Naive thymus-derived CD4-positive, alpha-beta T cell (primary cell): ENCODE results near the gene METAP2. TPM values are rescaled to one million over a fixed set of nuclear protein-coding genes. Genes with fewer than 3 reads are reported as not detected.
A peak's percentile ranks its signal among the peaks of the same experiment; 100 is the strongest.

Source experiments
- ATAC-seq: fragments of 150-1000 bp; cut with Tn5 transposase; 2 replicates; pipeline ENCODE4 v1.10.0; 2021; ENCODE audit warnings: mild to moderate bottlenecking, moderate library complexity
- CTCF ChIA-PET: fragments of 350-600 bp; sonication (Branson Sonifier 250); formaldehyde crosslinking; loops from one replicate; lab custom pipeline; 2021; ENCODE audit warnings: antibody characterized with exemption; lab: Charles Lee
- POLR2A ChIA-PET: fragments of 350-600 bp; sonication (Branson Sonifier 250); formaldehyde crosslinking; loops from one replicate; lab custom pipeline; 2021; ENCODE audit warnings: antibody characterized with exemption, inconsistent platforms; lab: Charles Lee
- DNase-seq, 9 donors: peaks; one replicate each; pipeline versions ENCODE4 v3.0.0 to v3.0.0-alpha.2; 2020 to 2022; ENCODE audit warnings: mixed read lengths in 1 of 9
- H3K27ac ChIP-seq: one replicate; pipeline ENCODE4 v1.7.0; 2013; ENCODE audit warnings: mild to moderate bottlenecking, low read depth, low read length, moderate library complexity
- H3K27me3 ChIP-seq, 2 donors: one replicate each; pipeline ENCODE4 v1.7.0; 2013; ENCODE audit warnings: low read length in 2 of 2, mild to moderate bottlenecking in 2 of 2, moderate library complexity in 2 of 2; ENCODE audit not compliant: control insufficient read depth in 2 of 2, insufficient read depth in 2 of 2
- H3K36me3 ChIP-seq, 3 experiments: 1 replicate in 2 of 3; 2 replicates in 1 of 3; pipeline ENCODE4 v1.7.0; 2013; ENCODE audit warnings: low read length in 3 of 3, mild to moderate bottlenecking in 3 of 3, moderate library complexity in 1 of 3; ENCODE audit not compliant: insufficient read depth in 3 of 3, control insufficient read depth in 2 of 3
- H3K4me1 ChIP-seq, 2 donors: one replicate each; pipeline ENCODE4 v1.7.0; 2013; ENCODE audit warnings: low read length in 2 of 2, mild to moderate bottlenecking in 2 of 2, moderate library complexity in 1 of 2; ENCODE audit not compliant: control insufficient read depth in 2 of 2, insufficient read depth in 2 of 2
- H3K4me3 ChIP-seq: 2 replicates; pipeline ENCODE4 v1.7.0; 2013; ENCODE audit warnings: mild to moderate bottlenecking, low read length
- H3K9me3 ChIP-seq, 3 experiments: 1 replicate in 2 of 3; 2 replicates in 1 of 3; pipeline ENCODE4 v1.7.0; 2013; ENCODE audit warnings: low read length in 3 of 3; ENCODE audit not compliant: control insufficient read depth in 2 of 3
- H3K27ac Mint-ChIP-seq, 9 donors: one replicate each; pipeline ENCODE4 v1.8.0; 2020 to 2022; ENCODE audit warnings: mixed read lengths in 9 of 9, mild to moderate bottlenecking in 8 of 9, moderate library complexity in 5 of 9, inconsistent platforms in 2 of 9
- H3K27me3 Mint-ChIP-seq, 5 donors: one replicate each; pipeline ENCODE4 v1.8.0; 2021 to 2022; ENCODE audit warnings: mixed read lengths in 5 of 5, mild to moderate bottlenecking in 1 of 5
- H3K36me3 Mint-ChIP-seq, 5 donors: one replicate each; pipeline ENCODE4 v1.8.0; 2020 to 2022; ENCODE audit warnings: mixed read lengths in 5 of 5, mild to moderate bottlenecking in 3 of 5, inconsistent platforms in 1 of 5
- H3K4me1 Mint-ChIP-seq, 7 donors: one replicate each; pipeline ENCODE4 v1.8.0; 2020 to 2022; ENCODE audit warnings: mixed read lengths in 7 of 7, mild to moderate bottlenecking in 3 of 7, inconsistent platforms in 1 of 7
- H3K4me3 Mint-ChIP-seq, 10 donors: one replicate each; pipeline ENCODE4 v1.8.0; 2020 to 2022; ENCODE audit warnings: mild to moderate bottlenecking in 10 of 10, mixed read lengths in 10 of 10, moderate library complexity in 6 of 10, inconsistent platforms in 2 of 10
- H3K9me3 Mint-ChIP-seq, 11 donors: one replicate each; pipeline ENCODE4 v1.8.0; 2020 to 2022; ENCODE audit warnings: mixed read lengths in 11 of 11, mild to moderate bottlenecking in 4 of 11, inconsistent platforms in 1 of 11, moderate library complexity in 1 of 11
- intact Hi-C, 2 donors: fragments of 100-400 bp; cut with micrococcal nuclease; formaldehyde crosslinking; loops; one replicate each; pipeline ENCODE4 v1.15.1; 2023
- polyA plus RNA-seq, 2 donors: library from polyadenylated mRNA; unstranded; fragments of 300-500 nt; fragmentation: Illumina TruSeq; gene quantifications; one replicate each; pipeline ENCODE4 v1.2.3, GENCODE V29; 2021
- total RNA-seq, 6 experiments: library from RNA in 5 of 6; stranded (reverse) in 5 of 6; gene quantifications; 1 replicate in 5 of 6; 2 replicates in 1 of 6; pipeline ENCODE4 v1.2.3 and lab custom pipeline; 2021 to 2026

Gene METAP2
- total and polyA plus RNA-seq, 7 experiments from 2014 or later = 37.8 to 79.9 (median 50.2) TPM

GRCh38 chr12:95470300-95470699, 3.7 kb upstream of the METAP2 start:
- Mint-ChIP-seq H3K36me3 (peaks cover 0 to 6% (median 1%) of the 10 kb centered on the region in 5 donors), H3K4me3 (peak overlapping the region in 1 of 10 donors; percentile 0), H3K4me1 (peaks cover 5 to 33% (median 21%) of the 10 kb centered on the region in 7 donors), H3K9me3 (no peaks in the 10 kb centered on the region), H3K27me3 (no peaks in the 10 kb centered on the region), H3K27ac (peak overlapping the region in 3 of 9 donors; percentile 2 to 66 (median 3))
- no peak for ATAC-seq
- H3K4me3 ChIP-seq = no peak overlapping the region
- no peaks in the 10 kb centered on the region for H3K27me3 ChIP-seq
- DNase-seq = no peak
- no peak overlapping the region for H3K27ac ChIP-seq
- H3K9me3 ChIP-seq = no peaks in the 10 kb centered on the region
- H3K36me3 ChIP-seq = peaks cover 0 to 8% (median 0%) of the 10 kb centered on the region in 3 experiments
- CTCF ChIA-PET = interaction anchor here (0.7 kb wide), 1 partner anchor 39 kb away, joined by 3 read pairs; no protein-coding TSS in a partner anchor
- intact Hi-C loops = loop anchor here (5.0 to 10.0 kb wide), 6 partner anchors 353 to 1898 kb away; partner anchors contain the start of genes CEP83 (in 1 of the 2), LTA4H (in 1 of the 2) and SOCS2 (in 1 of the 2)
- POLR2A ChIA-PET = no interaction called here
- peaks cover 7 to 17% of the 10 kb centered on the region in 2 donors for H3K4me1 ChIP-seq

DNA sequence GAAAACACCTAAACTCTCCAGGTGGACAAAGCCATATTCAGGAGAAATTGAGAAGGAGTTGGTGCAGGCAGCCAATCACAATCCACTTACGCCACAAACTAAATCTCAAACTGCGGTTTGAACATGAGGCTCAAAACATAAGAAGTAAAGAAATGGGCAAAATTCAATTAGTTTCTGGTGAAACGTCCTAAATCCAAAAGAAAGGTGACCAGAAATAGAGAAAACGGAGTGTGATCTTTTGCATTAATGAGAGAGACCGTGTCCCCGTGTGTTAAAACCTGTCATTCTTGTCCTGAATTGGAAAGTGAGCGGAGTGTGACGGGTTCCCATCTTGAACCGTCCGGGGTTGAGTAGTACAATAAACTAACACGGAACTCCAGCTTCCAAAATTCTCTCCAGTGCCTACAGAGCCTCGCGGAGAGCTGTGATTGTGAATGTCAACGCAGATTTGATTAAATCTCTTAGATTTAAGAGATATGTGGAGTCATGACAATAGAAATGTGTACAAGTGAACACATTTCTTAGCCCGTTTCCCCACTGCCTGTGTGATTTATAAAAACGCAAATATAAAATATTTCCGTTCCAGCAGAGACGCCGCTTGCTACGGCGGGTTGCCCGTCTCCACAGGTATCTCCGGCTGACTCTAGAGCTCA, 595 bp upstream of the METAP2 start:
- POLR2A ChIA-PET = interaction anchor here (0.6 to 3.0 kb wide), 31 partner anchors 11 to 1796 kb away, joined by 3 to 25 read pairs (median 4); partner anchors contain the start of genes AMDHD1, CRADD, FGD6 and LTA4H
- ATAC-seq = peak; percentile 60
- no peaks in the 10 kb centered on the region for H3K27me3 ChIP-seq
- H3K4me3 ChIP-seq = peak overlapping the region; percentile 81
- H3K36me3 Mint-ChIP-seq = peaks cover 10 to 25% (median 17%) of the 10 kb centered on the region in 5 donors
- peak overlapping the region; percentile 92 for H3K27ac ChIP-seq
- peak overlapping the region; percentile 96 to 100 (median 99) for H3K4me3 Mint-ChIP-seq
- H3K4me1 Mint-ChIP-seq = peaks cover 25 to 63% (median 48%) of the 10 kb centered on the region in 7 donors
- peaks cover 0 to 25% (median 0%) of the 10 kb centered on the region in 3 experiments for H3K36me3 ChIP-seq
- peak in 3 of 9 donors; percentile 32 to 63 (median 54) for DNase-seq
- peak overlapping the region; percentile 95 to 100 (median 99) for H3K27ac Mint-ChIP-seq
- intact Hi-C loops = loop anchor here (1.0 to 10.0 kb wide), 9 partner anchors 45 to 1901 kb away; partner anchors contain the start of genes AMDHD1 (in 1 of the 2), CCDC38 (in 1 of the 2), CEP83 (in 1 of the 2) and LTA4H (in 1 of the 2)
- no peaks in the 10 kb centered on the region for H3K27me3 Mint-ChIP-seq
- no peaks in the 10 kb centered on the region for H3K9me3 Mint-ChIP-seq
- no peaks in the 10 kb centered on the region for H3K9me3 ChIP-seq
- peaks cover 10 to 34% of the 10 kb centered on the region in 2 donors for H3K4me1 ChIP-seq
- CTCF ChIA-PET = interaction anchor here (0.6 to 1.5 kb wide), 6 partner anchors 46 to 400 kb away, joined by 3 read pairs; partner anchors contain the start of genes FGD6, NR2C1 and VEZT

- intact Hi-C loops = loop anchor here (1.0 to 10.0 kb wide), 18 partner anchors 11 to 1902 kb away; partner anchors contain the start of genes FGD6 (in 2 of the 2), LTA4H (in 2 of the 2), NDUFA12 (in 2 of the 2) and NR2C1 (in 2 of the 2)
- Histone ChIP-seq H3K9me3 (no peaks in the 10 kb centered on the region), H3K4me1 (peaks cover 11 to 42% of the 10 kb centered on the region in 2 donors), H3K27me3 (no peaks in the 10 kb centered on the region), H3K27ac (peak overlapping the region; percentile 92), H3K36me3 (peaks cover 0 to 34% (median 0%) of the 10 kb centered on the region in 3 experiments), H3K4me3 (peak overlapping the region; percentile 81)
- peak overlapping the region; percentile 96 to 100 (median 99) for H3K4me3 Mint-ChIP-seq
- ChIA-PET CTCF (interaction anchor here (0.5 to 1.5 kb wide), 2 partner anchors 401 to 1057 kb away, joined by 3 read pairs; partner anchors contain the start of gene NR2C1), POLR2A (interaction anchor here (0.6 to 2.8 kb wide), 12 partner anchors 9 to 402 kb away, joined by 3 to 25 read pairs (median 4); partner anchors contain the start of genes FGD6, NR2C1 and VEZT)
- peaks cover 35 to 76% (median 61%) of the 10 kb centered on the region in 7 donors for H3K4me1 Mint-ChIP-seq
- peak overlapping the region; percentile 95 to 100 (median 99) for H3K27ac Mint-ChIP-seq
- peak in 2 of 9 donors; percentile 3 to 20 for DNase-seq
- no peaks in the 10 kb centered on the region for H3K27me3 Mint-ChIP-seq
- no peaks in the 10 kb centered on the region for H3K9me3 Mint-ChIP-seq
- ATAC-seq = no peak
- peaks cover 10 to 32% (median 24%) of the 10 kb centered on the region in 5 donors for H3K36me3 Mint-ChIP-seq
Observed at GRCh38 chr12:95474660-95474958, 657 bp downstream of the METAP2 start.

DNA sequence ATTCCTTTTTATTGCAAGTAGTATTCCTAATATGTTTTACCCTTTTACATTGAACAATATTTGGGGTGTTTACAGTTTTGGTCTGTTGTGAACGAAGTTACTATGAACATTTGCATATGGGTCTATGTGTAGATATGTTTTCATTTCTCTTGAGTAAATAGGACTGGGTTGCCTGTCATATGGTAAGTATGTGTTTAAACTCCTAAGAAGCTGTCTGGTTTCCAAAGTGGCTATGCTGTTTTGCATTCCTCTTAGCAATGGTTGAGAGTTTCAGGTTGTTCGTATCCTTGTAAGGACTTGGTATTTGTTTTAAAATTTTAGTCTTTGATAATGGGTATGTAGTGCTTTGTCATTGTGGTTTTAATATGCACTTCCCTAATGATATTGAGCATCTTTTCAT, 6.3 kb downstream of the METAP2 start:
- ChIA-PET CTCF (no interaction called here), POLR2A (no interaction called here)
- intact Hi-C loops = no loop called here
- Histone ChIP-seq H3K36me3 (peaks cover 0 to 43% (median 0%) of the 10 kb centered on the region in 3 experiments), H3K4me3 (no peak overlapping the region), H3K4me1 (peaks cover 23 to 39% of the 10 kb centered on the region in 2 donors), H3K27ac (no peak overlapping the region), H3K9me3 (no peaks in the 10 kb centered on the region), H3K27me3 (no peaks in the 10 kb centered on the region)
- Mint-ChIP-seq H3K27ac (peak overlapping the region; percentile 47 to 89 (median 68)), H3K27me3 (no peaks in the 10 kb centered on the region), H3K4me3 (peak overlapping the region in 9 of 10 donors; percentile 24 to 67 (median 48)), H3K4me1 (peaks cover 50 to 85% (median 70%) of the 10 kb centered on the region in 7 donors), H3K36me3 (peaks cover 5 to 45% (median 35%) of the 10 kb centered on the region in 5 donors), H3K9me3 (no peaks in the 10 kb centered on the region)
- ATAC-seq = no peak
- no peak for DNase-seq

DNA sequence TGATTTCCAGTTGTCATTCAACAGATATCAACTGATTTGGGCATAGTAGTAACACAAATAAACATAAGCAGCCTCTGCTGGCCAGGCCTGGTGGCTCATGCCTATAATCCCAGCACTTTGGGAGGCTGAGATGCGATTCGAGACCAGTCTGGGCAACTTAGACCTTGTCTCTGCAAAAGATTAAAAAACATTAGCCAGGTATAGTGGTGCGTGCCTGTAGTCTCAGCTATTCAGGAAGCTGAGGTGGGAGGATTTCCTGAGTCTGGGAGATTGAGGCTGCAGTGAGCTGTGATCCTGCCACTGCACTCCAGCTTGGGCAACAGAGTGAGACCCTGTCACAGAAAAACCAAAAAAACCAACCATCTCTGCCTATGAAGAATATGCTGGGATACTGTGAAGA, 7.1 kb downstream of the METAP2 start:
- intact Hi-C loops = no loop called here
- Histone ChIP-seq H3K9me3 (no peaks in the 10 kb centered on the region), H3K27ac (no peak overlapping the region), H3K27me3 (no peaks in the 10 kb centered on the region), H3K36me3 (peaks cover 0 to 46% (median 1%) of the 10 kb centered on the region in 3 experiments), H3K4me1 (peaks cover 19 to 31% of the 10 kb centered on the region in 2 donors), H3K4me3 (no peak overlapping the region)
- Mint-ChIP-seq H3K27me3 (no peaks in the 10 kb centered on the region), H3K27ac (peak overlapping the region in 8 of 9 donors; percentile 63 to 89 (median 78)), H3K4me3 (peak overlapping the region in 9 of 10 donors; percentile 24 to 67 (median 58)), H3K9me3 (no peaks in the 10 kb centered on the region), H3K4me1 (peaks cover 42 to 77% (median 61%) of the 10 kb centered on the region in 7 donors), H3K36me3 (peaks cover under 1 to 41% (median 32%) of the 10 kb centered on the region in 5 donors)
- ATAC-seq (no peak), DNase-seq (no peak)
- ChIA-PET CTCF (no interaction called here), POLR2A (no interaction called here)

- ChIA-PET POLR2A (interaction anchor here (0.6 kb wide), 1 partner anchor 383 kb away, joined by 3 read pairs; no protein-coding TSS in a partner anchor), CTCF (no interaction called here)
- intact Hi-C loops = no loop called here
- H3K27ac Mint-ChIP-seq = peak overlapping the region in 6 of 9 donors; percentile 49 to 84 (median 72)
- H3K4me3 Mint-ChIP-seq = no peak overlapping the region
- ATAC-seq (no peak), DNase-seq (no peak)
- Histone ChIP-seq H3K9me3 (no peaks in the 10 kb centered on the region), H3K4me3 (no peak overlapping the region), H3K4me1 (peaks cover 19 to 30% of the 10 kb centered on the region in 2 donors), H3K27ac (no peak overlapping the region), H3K36me3 (peaks cover 3 to 52% (median 10%) of the 10 kb centered on the region in 3 experiments), H3K27me3 (no peaks in the 10 kb centered on the region)
- peaks cover 34 to 69% (median 54%) of the 10 kb centered on the region in 7 donors for H3K4me1 Mint-ChIP-seq
- H3K27me3 Mint-ChIP-seq = no peaks in the 10 kb centered on the region
- H3K9me3 Mint-ChIP-seq = no peaks in the 10 kb centered on the region
- peaks cover 0 to 41% (median 32%) of the 10 kb centered on the region in 5 donors for H3K36me3 Mint-ChIP-seq
Observed at GRCh38 chr12:95481888-95482287, 7.9 kb downstream of the METAP2 start.
